Caco-2 (cell line): ENCODE data around the gene TSNAX. TPM values are rescaled to one million over a fixed set of nuclear protein-coding genes. Genes with fewer than 3 reads are reported as not detected.

Experiments
- BruUV-seq: library from RNA; stranded (reverse); fragments of 400-500 nt; replicated peaks from 2 replicates; lab custom pipeline; 2021; lab: Mats Ljungman, UMichigan
- CTCF ChIA-PET: fragments of 300-600 bp; sonication (Branson Sonifier 250); formaldehyde crosslinking; loops from one replicate; lab custom pipeline; 2022; ENCODE audit warnings: antibody characterized with exemption; lab: Charles Lee
- POLR2A ChIA-PET: fragments of 300-600 bp; sonication (Branson Sonifier 250); formaldehyde crosslinking; loops from one replicate; lab custom pipeline; 2022; ENCODE audit warnings: antibody characterized with exemption; lab: Charles Lee
- DNase-seq, 2 experiments: peaks; one replicate each; pipeline versions ENCODE4 v3.0.0 to v3.0.0-alpha.2; 2020 to 2022
- H3K27me3 ChIP-seq: replicated peaks from 2 replicates; pipeline ENCODE4 v1.6.0; 2011; ENCODE audit warnings: low read length; ENCODE audit not compliant: control insufficient read depth, insufficient read depth
- H3K36me3 ChIP-seq: 2 replicates; pipeline ENCODE4 v1.5.1; 2011; ENCODE audit warnings: low read length; ENCODE audit not compliant: control insufficient read depth, insufficient read depth
- H3K4me1 ChIP-seq: fragments of 250-450 bp; sonication (Bioruptor Pico); 2 replicates; pipeline ENCODE4 v1.5.1; 2020; ENCODE audit warnings: mild to moderate bottlenecking
- H3K4me3 ChIP-seq: 2 replicates; pipeline ENCODE4 v1.5.1; 2011; ENCODE audit warnings: low read depth, mild to moderate bottlenecking, control low read depth, low read length
- H3K9me3 ChIP-seq: fragments of 250-450 bp; sonication (Bioruptor Pico); 2 replicates; pipeline ENCODE4 v1.5.1; 2020; ENCODE audit warnings: mild to moderate bottlenecking, moderate library complexity
- H3K27ac Mint-ChIP-seq: one replicate; pipeline ENCODE4 v1.8.0; 2022; ENCODE audit warnings: mixed read lengths; ENCODE audit not compliant: unreplicated experiment
- H3K27me3 Mint-ChIP-seq: one replicate; pipeline ENCODE4 v1.8.0; 2022; ENCODE audit warnings: mixed read lengths; ENCODE audit not compliant: insufficient read depth, unreplicated experiment
- H3K36me3 Mint-ChIP-seq: one replicate; pipeline ENCODE4 v1.8.0; 2022; ENCODE audit warnings: mild to moderate bottlenecking, mixed read lengths; ENCODE audit not compliant: insufficient read depth, unreplicated experiment
- H3K4me1 Mint-ChIP-seq: one replicate; pipeline ENCODE4 v1.8.0; 2022; ENCODE audit warnings: low read depth, mixed read lengths; ENCODE audit not compliant: unreplicated experiment
- H3K4me3 Mint-ChIP-seq: one replicate; pipeline ENCODE4 v1.8.0; 2022; ENCODE audit warnings: mild to moderate bottlenecking, moderate library complexity, mixed read lengths; ENCODE audit not compliant: unreplicated experiment
- H3K9me3 Mint-ChIP-seq: one replicate; pipeline ENCODE4 v1.8.0; 2022; ENCODE audit warnings: mixed read lengths; ENCODE audit not compliant: unreplicated experiment
- intact Hi-C: fragments of 100-400 bp; cut with micrococcal nuclease; formaldehyde crosslinking; loops from one replicate; pipeline ENCODE4 v1.10.0; 2022; ENCODE audit not compliant: unreplicated experiment
- total RNA-seq: library from RNA; stranded (reverse); gene quantifications from 2 replicates; pipeline ENCODE4 v1.2.3, GENCODE V29; 2022
- TF ChIP-seq, protein P1 (sequence below), 2 experiments: fragments of 200-600 bp in 1 of 2; IDR thresholded peaks; 1 replicate in 1 of 2; 2 replicates in 1 of 2; pipeline versions ENCODE4 v1.5.1 to v1.8.0; 2011 to 2022; ENCODE audit warnings: antibody characterized with exemption in 1 of 2, control low read depth in 1 of 2, inconsistent platforms in 1 of 2, low read depth in 1 of 2, low read length in 1 of 2, mild to moderate bottlenecking in 1 of 2, moderate library complexity in 1 of 2; ENCODE audit not compliant: insufficient read depth in 1 of 2, severe bottlenecking in 1 of 2, unreplicated experiment in 1 of 2

Gene TSNAX
- total RNA-seq, 1 experiment from 2014 or later = 39.0 TPM

DNA sequence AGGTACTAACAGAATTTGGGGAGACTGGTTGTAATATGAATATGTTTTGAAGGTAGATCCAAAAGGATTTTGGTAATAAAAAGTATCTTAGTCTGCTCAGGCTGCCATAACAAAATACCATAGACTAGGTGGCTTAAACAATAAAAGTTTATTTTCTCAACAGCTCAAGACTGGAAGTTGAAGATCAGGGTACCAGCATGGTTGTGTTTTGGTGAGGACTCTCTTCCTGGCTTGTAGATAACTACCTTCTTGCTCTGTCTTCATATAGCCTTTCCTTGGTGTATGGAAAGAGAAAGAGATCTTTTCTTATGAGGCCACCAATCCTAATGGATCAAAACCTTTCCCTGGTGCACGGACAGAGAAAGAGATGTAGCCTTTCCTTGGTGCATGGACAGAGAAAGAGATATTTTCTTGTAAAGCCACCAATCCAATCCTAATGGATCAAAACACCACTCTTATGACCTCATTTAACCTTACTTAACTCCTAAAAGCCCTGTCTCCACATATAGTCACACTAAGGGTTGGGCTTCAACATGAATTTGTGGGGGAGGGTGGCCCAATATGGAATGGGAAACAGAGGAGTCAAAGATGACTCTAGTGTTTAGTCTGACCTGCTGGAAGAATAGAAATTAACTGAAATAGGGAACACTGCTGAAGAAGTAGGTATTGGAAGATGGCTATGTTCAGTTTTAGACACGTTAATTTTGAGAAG, 5.4 kb upstream of the TSNAX start:
- intact Hi-C loops = no loop called here
- BruUV-seq = no TSS peak
- no peaks in the 10 kb centered on the region for H3K27me3 ChIP-seq
- no peak overlapping the region for H3K27ac Mint-ChIP-seq
- no peaks in the 10 kb centered on the region for H3K9me3 ChIP-seq
- TF ChIP-seq, protein P1, sequence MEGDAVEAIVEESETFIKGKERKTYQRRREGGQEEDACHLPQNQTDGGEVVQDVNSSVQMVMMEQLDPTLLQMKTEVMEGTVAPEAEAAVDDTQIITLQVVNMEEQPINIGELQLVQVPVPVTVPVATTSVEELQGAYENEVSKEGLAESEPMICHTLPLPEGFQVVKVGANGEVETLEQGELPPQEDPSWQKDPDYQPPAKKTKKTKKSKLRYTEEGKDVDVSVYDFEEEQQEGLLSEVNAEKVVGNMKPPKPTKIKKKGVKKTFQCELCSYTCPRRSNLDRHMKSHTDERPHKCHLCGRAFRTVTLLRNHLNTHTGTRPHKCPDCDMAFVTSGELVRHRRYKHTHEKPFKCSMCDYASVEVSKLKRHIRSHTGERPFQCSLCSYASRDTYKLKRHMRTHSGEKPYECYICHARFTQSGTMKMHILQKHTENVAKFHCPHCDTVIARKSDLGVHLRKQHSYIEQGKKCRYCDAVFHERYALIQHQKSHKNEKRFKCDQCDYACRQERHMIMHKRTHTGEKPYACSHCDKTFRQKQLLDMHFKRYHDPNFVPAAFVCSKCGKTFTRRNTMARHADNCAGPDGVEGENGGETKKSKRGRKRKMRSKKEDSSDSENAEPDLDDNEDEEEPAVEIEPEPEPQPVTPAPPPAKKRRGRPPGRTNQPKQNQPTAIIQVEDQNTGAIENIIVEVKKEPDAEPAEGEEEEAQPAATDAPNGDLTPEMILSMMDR (IDR thresholded peaks at IDR 0.05; ENCODE audit: insufficient read depth in 1 of 2, low read depth in 1 of 2, low read length in 1 of 2, severe bottlenecking in 1 of 2, unreplicated experiment in 1 of 2) = no peak
- DNase-seq = no peak
- H3K4me1 ChIP-seq = peaks cover 20% of the 10 kb centered on the region
- peaks cover 9% of the 10 kb centered on the region for H3K4me1 Mint-ChIP-seq
- no peaks in the 10 kb centered on the region for H3K27me3 Mint-ChIP-seq
- no peak overlapping the region for H3K4me3 Mint-ChIP-seq
- H3K36me3 ChIP-seq = no peaks in the 10 kb centered on the region; the same call in 1 of the 2 replicates
- ChIA-PET POLR2A (no interaction called here), CTCF (no interaction called here)
- H3K9me3 Mint-ChIP-seq = no peaks in the 10 kb centered on the region
- no peak overlapping the region for H3K4me3 ChIP-seq
- H3K36me3 Mint-ChIP-seq = peaks cover 3% of the 10 kb centered on the region

DNA sequence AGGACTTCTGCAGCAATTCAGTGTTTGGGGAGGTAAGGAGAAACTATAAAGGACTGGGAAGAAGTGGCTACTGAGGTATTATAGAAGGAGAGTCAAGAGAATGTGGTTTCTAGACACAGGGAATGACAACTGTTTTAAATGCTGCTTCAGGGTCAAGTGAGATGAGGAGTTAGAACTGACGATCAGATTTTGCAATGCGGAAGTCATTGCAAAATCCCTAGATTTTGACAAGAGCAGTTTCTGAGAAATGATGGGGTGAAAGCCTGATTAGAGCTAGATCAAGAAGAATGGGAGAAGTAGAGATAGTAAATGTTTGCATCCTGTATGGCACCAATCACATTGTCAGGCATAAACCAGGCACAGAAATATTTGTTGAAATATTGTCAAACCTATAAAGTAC, 4.7 kb upstream of the TSNAX start:
- no peaks in the 10 kb centered on the region for H3K9me3 ChIP-seq
- peaks cover 10% of the 10 kb centered on the region for H3K36me3 Mint-ChIP-seq
- H3K27me3 Mint-ChIP-seq = no peaks in the 10 kb centered on the region
- H3K36me3 ChIP-seq = no peaks in the 10 kb centered on the region; the same call in 1 of the 2 replicates
- CTCF ChIA-PET = no interaction called here
- TF ChIP-seq, protein P1 (IDR thresholded peaks at IDR 0.05; ENCODE audit: insufficient read depth in 1 of 2, low read depth in 1 of 2, low read length in 1 of 2, severe bottlenecking in 1 of 2, unreplicated experiment in 1 of 2) = no peak
- H3K4me3 ChIP-seq = no peak overlapping the region
- intact Hi-C loops = no loop called here
- H3K9me3 Mint-ChIP-seq = no peaks in the 10 kb centered on the region
- no peak overlapping the region for H3K27ac Mint-ChIP-seq
- no peak for DNase-seq
- no peak overlapping the region for H3K4me3 Mint-ChIP-seq
- BruUV-seq = no TSS peak
- H3K27me3 ChIP-seq = no peaks in the 10 kb centered on the region
- POLR2A ChIA-PET = no interaction called here
- H3K4me1 Mint-ChIP-seq = peaks cover 7% of the 10 kb centered on the region
- H3K4me1 ChIP-seq = peaks cover 17% of the 10 kb centered on the region

DNA sequence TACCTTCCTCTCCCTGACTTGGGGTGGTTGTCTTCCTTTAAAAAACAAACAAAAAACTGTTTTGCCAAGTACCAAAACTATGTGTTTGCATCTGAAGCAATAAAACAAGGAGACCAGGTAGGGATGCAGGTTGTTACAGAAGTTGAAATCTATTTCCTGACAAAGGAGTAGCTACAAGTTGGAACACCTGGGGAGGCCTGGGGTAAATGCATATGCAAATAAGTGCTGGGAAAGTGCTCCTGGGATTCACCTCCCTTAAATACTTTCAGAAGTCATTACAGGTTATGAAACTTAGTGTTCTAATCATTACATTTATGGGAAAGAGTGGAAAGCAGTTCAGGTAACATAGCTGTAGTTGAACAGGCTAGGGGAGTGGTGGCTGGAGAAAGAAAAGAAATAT, 1.9 kb upstream of the TSNAX start:
- peaks cover 18% of the 10 kb centered on the region for H3K36me3 Mint-ChIP-seq
- Histone ChIP-seq H3K4me1 (peaks cover 14% of the 10 kb centered on the region), H3K36me3 (no peaks in the 10 kb centered on the region; the same call in 1 of the 2 replicates), H3K9me3 (no peaks in the 10 kb centered on the region), H3K4me3 (no peak overlapping the region), H3K27me3 (no peaks in the 10 kb centered on the region)
- peak overlapping the region; percentile 94 for H3K4me3 Mint-ChIP-seq
- DNase-seq = no peak
- POLR2A ChIA-PET = no interaction called here
- H3K9me3 Mint-ChIP-seq = no peaks in the 10 kb centered on the region
- H3K4me1 Mint-ChIP-seq = peaks cover 14% of the 10 kb centered on the region
- H3K27ac Mint-ChIP-seq = no peak overlapping the region
- no TSS peak for BruUV-seq
- no peaks in the 10 kb centered on the region for H3K27me3 Mint-ChIP-seq
- intact Hi-C loops = no loop called here
- CTCF ChIA-PET = no interaction called here
- TF ChIP-seq, protein P1 (IDR thresholded peaks at IDR 0.05; ENCODE audit: insufficient read depth in 1 of 2, low read depth in 1 of 2, low read length in 1 of 2, severe bottlenecking in 1 of 2, unreplicated experiment in 1 of 2) = no peak
